ENCODE data around the gene HIBCH. TPM values are rescaled to one million over a fixed set of nuclear protein-coding genes. Genes with fewer than 3 reads are reported as not detected.

HIBCH gene
- total and polyA plus RNA-seq, 2 experiments from 2014 or later, result 25.7 to 42.3 TPM

DNA sequence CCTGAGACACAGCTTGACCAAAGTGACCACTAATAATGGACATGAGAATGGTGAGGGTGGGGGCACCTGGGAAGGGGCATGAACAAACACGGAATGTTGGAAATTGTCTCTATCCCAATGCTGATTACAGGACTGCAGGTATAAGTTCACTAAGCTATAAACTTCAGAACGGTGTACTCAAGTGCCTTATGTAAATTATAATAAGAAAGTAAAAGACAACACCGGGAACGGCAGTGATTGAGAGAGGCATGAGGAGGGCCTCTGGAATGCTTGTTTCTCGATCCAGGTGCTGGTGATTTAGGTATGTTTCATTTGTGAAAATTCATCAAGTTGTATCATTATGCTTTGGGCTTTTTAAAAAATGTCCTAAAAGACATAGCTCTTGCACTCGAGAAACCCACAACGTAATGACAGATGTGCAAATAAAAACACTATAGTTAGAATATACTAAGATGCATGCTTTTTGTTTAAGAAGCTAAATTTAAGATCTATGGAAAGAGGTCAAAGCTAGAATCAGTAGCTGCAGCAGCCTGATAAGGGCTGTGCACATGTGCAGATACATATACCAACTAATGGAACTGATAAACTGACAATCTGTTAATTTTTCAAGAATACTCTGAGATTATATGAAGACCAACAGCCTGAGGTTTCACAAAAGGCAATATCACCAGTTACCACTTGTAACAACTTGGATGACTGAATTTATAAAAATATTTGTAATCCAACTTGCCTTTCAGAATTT, 7.6 kb downstream of the HIBCH start (continued):
- TF ChIP-seq, protein P1, sequence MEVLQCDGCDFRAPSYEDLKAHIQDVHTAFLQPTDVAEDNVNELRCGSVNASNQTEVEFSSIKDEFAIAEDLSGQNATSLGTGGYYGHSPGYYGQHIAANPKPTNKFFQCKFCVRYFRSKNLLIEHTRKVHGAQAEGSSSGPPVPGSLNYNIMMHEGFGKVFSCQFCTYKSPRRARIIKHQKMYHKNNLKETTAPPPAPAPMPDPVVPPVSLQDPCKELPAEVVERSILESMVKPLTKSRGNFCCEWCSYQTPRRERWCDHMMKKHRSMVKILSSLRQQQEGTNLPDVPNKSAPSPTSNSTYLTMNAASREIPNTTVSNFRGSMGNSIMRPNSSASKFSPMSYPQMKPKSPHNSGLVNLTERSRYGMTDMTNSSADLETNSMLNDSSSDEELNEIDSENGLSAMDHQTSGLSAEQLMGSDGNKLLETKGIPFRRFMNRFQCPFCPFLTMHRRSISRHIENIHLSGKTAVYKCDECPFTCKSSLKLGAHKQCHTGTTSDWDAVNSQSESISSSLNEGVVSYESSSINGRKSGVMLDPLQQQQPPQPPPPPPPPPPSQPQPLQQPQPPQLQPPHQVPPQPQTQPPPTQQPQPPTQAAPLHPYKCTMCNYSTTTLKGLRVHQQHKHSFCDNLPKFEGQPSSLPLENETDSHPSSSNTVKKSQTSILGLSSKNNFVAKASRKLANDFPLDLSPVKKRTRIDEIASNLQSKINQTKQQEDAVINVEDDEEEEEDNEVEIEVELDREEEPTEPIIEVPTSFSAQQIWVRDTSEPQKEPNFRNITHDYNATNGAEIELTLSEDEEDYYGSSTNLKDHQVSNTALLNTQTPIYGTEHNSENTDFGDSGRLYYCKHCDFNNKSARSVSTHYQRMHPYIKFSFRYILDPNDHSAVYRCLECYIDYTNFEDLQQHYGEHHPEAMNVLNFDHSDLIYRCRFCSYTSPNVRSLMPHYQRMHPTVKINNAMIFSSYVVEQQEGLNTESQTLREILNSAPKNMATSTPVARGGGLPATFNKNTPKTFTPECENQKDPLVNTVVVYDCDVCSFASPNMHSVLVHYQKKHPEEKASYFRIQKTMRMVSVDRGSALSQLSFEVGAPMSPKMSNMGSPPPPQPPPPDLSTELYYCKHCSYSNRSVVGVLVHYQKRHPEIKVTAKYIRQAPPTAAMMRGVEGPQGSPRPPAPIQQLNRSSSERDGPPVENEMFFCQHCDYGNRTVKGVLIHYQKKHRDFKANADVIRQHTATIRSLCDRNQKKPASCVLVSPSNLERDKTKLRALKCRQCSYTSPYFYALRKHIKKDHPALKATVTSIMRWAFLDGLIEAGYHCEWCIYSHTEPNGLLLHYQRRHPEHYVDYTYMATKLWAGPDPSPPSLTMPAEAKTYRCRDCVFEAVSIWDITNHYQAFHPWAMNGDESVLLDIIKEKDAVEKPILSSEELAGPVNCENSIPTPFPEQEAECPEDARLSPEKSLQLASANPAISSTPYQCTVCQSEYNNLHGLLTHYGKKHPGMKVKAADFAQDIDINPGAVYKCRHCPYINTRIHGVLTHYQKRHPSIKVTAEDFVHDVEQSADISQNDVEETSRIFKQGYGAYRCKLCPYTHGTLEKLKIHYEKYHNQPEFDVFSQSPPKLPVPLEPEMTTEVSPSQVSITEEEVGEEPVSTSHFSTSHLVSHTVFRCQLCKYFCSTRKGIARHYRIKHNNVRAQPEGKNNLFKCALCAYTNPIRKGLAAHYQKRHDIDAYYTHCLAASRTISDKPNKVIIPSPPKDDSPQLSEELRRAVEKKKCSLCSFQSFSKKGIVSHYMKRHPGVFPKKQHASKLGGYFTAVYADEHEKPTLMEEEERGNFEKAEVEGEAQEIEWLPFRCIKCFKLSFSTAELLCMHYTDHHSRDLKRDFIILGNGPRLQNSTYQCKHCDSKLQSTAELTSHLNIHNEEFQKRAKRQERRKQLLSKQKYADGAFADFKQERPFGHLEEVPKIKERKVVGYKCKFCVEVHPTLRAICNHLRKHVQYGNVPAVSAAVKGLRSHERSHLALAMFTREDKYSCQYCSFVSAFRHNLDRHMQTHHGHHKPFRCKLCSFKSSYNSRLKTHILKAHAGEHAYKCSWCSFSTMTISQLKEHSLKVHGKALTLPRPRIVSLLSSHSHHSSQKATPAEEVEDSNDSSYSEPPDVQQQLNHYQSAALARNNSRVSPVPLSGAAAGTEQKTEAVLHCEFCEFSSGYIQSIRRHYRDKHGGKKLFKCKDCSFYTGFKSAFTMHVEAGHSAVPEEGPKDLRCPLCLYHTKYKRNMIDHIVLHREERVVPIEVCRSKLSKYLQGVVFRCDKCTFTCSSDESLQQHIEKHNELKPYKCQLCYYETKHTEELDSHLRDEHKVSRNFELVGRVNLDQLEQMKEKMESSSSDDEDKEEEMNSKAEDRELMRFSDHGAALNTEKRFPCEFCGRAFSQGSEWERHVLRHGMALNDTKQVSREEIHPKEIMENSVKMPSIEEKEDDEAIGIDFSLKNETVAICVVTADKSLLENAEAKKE (CRISPR knock-in tag; IDR thresholded peaks at IDR 0.05), result no peak
- TF ChIP-seq NANOG (IDR thresholded peaks at IDR 0.05; ENCODE audit: borderline replicate concordance) (no peak), POLR2AphosphoS5 (IDR thresholded peaks at IDR 0.05; ENCODE audit: low read depth) (no peak), ZNF331 (CRISPR knock-in tag; IDR thresholded peaks at IDR 0.05; ENCODE audit: low read depth) (no peak), EZH2phosphoT487 (IDR thresholded peaks at IDR 0.05; ENCODE audit: unreplicated experiment) (no peak)

DNA sequence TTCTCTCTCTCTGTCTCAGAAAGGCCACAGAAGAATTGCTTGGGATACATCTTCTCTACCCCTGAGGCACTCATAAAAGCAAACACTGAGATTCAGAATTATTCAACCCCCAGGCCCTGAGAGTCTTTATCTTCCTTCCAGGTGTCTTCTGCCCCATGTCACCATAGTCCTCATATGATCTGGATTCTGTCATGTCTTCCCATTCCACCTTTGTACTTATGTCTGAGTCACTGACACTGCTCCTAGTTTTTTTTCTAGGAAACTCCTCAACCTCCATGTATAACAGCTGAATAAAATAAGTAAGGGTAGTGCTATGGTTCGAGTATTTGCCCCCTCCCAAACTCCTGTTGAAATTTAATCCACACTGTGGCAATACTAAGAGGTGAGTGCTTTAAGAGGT, 11.6 kb downstream of the HIBCH start:
- H2AFZ ChIP-seq, result no peak overlapping the region
- H3K4me3 ChIP-seq, result no peak overlapping the region
- ATAC-seq, result no peak
- no peak overlapping the region for H3K27ac Mint-ChIP-seq
- no peaks in the 10 kb centered on the region for H3K4me1 ChIP-seq (ENCODE audit: insufficient read depth)
- no peaks in the 10 kb centered on the region for H3K9me3 Mint-ChIP-seq
- no peak overlapping the region for H3K27ac ChIP-seq (ENCODE audit: low read depth)
- H3K4me3 Mint-ChIP-seq, result no peak overlapping the region
- H3K9me2 ChIP-seq (ENCODE audit: insufficient read depth), result no peaks in the 10 kb centered on the region
- H3K79me2 ChIP-seq (replicated peaks; ENCODE audit: insufficient read depth), result peaks cover 28% of the 10 kb centered on the region
- peaks cover 4% of the 10 kb centered on the region; the same call in 1 of the 2 replicates for H4K20me1 ChIP-seq (replicated peaks; ENCODE audit: insufficient read depth)
- H3F3A ChIP-seq (replicated peaks; ENCODE audit: low read depth), result no peaks in the 10 kb centered on the region
- DNase-seq (ENCODE audit: low spot score), result no peak
- H3K4me1 Mint-ChIP-seq, result no peaks in the 10 kb centered on the region; the same call in 2 of the 3 replicates
- peaks cover 9% of the 10 kb centered on the region for H3K36me3 Mint-ChIP-seq (ENCODE audit: low read depth)
- H3K4me2 ChIP-seq, result no peak overlapping the region
- peaks cover 16% of the 10 kb centered on the region; the same call in 1 of the 2 replicates for H3K36me3 ChIP-seq (ENCODE audit: insufficient read depth)
- H3K27me3 Mint-ChIP-seq (ENCODE audit: insufficient read depth, low read depth, poor library complexity), result peaks cover 2% of the 10 kb centered on the region
- no peaks in the 10 kb centered on the region for H3K27me3 ChIP-seq (ENCODE audit: insufficient read depth)
- no peak for TF ChIP-seq STAT1 (IDR thresholded peaks at IDR 0.05; ENCODE audit: unreplicated experiment)
- TF ChIP-seq JUNB (IDR thresholded peaks at IDR 0.05; ENCODE audit: unreplicated experiment), result no peak
- TF ChIP-seq ZNF331 (CRISPR knock-in tag; IDR thresholded peaks at IDR 0.05; ENCODE audit: low read depth), result no peak
- TF ChIP-seq POLR2AphosphoS5 (IDR thresholded peaks at IDR 0.05; ENCODE audit: low read depth), result no peak
- no peak for TF ChIP-seq ZNF114 (CRISPR knock-in tag; IDR thresholded peaks at IDR 0.05)
- TF ChIP-seq, protein P2, sequence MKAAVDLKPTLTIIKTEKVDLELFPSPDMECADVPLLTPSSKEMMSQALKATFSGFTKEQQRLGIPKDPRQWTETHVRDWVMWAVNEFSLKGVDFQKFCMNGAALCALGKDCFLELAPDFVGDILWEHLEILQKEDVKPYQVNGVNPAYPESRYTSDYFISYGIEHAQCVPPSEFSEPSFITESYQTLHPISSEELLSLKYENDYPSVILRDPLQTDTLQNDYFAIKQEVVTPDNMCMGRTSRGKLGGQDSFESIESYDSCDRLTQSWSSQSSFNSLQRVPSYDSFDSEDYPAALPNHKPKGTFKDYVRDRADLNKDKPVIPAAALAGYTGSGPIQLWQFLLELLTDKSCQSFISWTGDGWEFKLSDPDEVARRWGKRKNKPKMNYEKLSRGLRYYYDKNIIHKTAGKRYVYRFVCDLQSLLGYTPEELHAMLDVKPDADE (IDR thresholded peaks at IDR 0.05), result no peak
